Hepatocyte (in vitro differentiated cells): ENCODE results near the gene INPP5D.

Source experiments
- EZH2 ChIP-seq: fragments of 200-600 bp; sonication (generic); IDR thresholded peaks from 2 replicates; pipeline ENCODE4 v1.6.1; 2016; ENCODE audit warnings: antibody characterized with exemption, mild to moderate bottlenecking, borderline replicate concordance
- EZH2phosphoT487 ChIP-seq: fragments of 200-600 bp; sonication (generic); IDR thresholded peaks from one replicate; pipeline ENCODE4 v1.6.1; 2018; ENCODE audit warnings: antibody characterized with exemption, mild to moderate bottlenecking, low read depth, moderate library complexity; ENCODE audit not compliant: unreplicated experiment, severe bottlenecking
- TF ChIP-seq, protein P1 (sequence below): fragments of 200-600 bp; sonication (generic); IDR thresholded peaks from 2 replicates; pipeline ENCODE4 v1.5.1; 2016; ENCODE audit warnings: antibody characterized with exemption, mild to moderate bottlenecking; ENCODE audit not compliant: poor library complexity

DNA sequence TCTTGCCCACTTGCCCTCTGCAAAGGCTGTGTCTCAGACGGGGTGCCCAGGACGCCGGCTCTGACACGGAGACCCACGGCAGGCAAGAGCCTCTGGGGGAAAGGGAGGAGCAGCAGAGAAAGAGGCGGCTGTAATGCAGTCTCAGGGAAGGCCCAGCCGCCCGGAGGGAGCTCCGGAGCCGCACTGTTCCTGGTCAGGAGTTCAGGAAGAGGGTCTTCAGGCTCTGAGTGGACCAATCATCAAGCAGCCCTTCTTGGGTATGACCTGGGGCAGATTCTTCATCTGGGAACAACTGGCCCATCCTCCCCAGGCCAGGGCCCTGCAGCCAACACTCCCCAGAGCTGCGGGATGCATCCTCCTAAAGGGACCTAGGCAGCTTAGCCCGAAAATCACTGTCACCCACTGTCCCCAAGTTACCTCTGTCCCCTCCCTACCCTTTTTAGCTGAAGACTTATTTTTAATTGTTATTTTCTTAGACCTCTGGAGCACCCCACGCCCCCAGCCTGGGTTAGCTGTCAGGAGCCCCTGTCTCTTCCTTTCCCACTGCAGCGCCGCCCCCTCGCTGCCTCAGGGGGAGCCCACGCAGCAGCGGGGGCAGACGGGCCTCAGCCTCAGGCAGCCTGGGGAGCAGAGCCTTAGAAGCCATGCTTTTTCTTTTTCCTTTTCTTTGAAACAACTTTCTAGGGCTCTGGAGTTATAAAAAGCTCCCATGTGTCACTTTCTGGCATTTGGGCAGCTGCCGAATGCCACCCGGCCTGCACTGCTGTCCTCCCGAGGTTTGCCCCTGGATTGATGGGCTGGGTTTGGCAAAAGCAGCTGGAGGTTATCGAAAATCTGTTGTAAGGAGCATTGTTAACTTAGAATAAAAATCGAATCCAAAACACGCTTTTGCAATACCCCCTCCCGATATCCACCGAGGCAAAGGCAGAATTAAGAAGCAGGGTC is 28.3 kb upstream of the INPP5D start:
- TF ChIP-seq, protein P1, sequence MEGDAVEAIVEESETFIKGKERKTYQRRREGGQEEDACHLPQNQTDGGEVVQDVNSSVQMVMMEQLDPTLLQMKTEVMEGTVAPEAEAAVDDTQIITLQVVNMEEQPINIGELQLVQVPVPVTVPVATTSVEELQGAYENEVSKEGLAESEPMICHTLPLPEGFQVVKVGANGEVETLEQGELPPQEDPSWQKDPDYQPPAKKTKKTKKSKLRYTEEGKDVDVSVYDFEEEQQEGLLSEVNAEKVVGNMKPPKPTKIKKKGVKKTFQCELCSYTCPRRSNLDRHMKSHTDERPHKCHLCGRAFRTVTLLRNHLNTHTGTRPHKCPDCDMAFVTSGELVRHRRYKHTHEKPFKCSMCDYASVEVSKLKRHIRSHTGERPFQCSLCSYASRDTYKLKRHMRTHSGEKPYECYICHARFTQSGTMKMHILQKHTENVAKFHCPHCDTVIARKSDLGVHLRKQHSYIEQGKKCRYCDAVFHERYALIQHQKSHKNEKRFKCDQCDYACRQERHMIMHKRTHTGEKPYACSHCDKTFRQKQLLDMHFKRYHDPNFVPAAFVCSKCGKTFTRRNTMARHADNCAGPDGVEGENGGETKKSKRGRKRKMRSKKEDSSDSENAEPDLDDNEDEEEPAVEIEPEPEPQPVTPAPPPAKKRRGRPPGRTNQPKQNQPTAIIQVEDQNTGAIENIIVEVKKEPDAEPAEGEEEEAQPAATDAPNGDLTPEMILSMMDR: no peak
- TF ChIP-seq EZH2 (no peak), EZH2phosphoT487 (no peak)
